Stimulated activated CD8-positive, alpha-beta memory T cell treated with anti-CD3 and anti-CD28 coated beads, Interleukin-7, amount 100 ng/mL, for 24 hours (primary cell): ENCODE measurements around the gene RERE.
"Not testable (repeated sequence)": the region's sequence is repeated elsewhere in the genome, so short reads cannot be mapped to it uniquely, and the experiment has no call there.

Experiments
- DNase-seq: peaks from one replicate; pipeline ENCODE4 v3.0.0-alpha.2; 2020; ENCODE audit warnings: low read depth

The RERE gene

GRCh38 chr1:8841395-8841794 lies 24.0 kb upstream of the RERE start:
- DNase-seq = no peak

GRCh38 chr1:8839990-8840389 lies 22.6 kb upstream of the RERE start:
- no peak for DNase-seq

GRCh38 chr1:8835941-8836643 lies 18.7 kb upstream of the RERE start:
- DNase-seq = no peak

GRCh38 chr1:8831340-8831739 lies 13.9 kb upstream of the RERE start:
- DNase-seq = no peak

- DNase-seq = not testable (repeated sequence)
These were observed 13.3 kb upstream of the RERE start for GRCh38 chr1:8830732-8831131.

GRCh38 chr1:8825985-8826481 lies 8.6 kb upstream of the RERE start:
- no peak for DNase-seq

GRCh38 chr1:8823295-8823664 lies 5.8 kb upstream of the RERE start:
- DNase-seq = no peak

- DNase-seq = no peak
These were observed 5.2 kb upstream of the RERE start for GRCh38 chr1:8822373-8823294.

GRCh38 chr1:8821084-8821483 lies 3.6 kb upstream of the RERE start:
- DNase-seq = no peak

GRCh38 chr1:8818789-8819188 lies 1.3 kb upstream of the RERE start:
- not testable (repeated sequence) for DNase-seq

GRCh38 chr1:8818325-8818775 lies 910 bp upstream of the RERE start:
- no peak for DNase-seq

- peak; percentile 13 for DNase-seq
These were observed 519 bp downstream of the RERE start for GRCh38 chr1:8816831-8817411.

- no peak for DNase-seq
These were observed 1.2 kb downstream of the RERE start for GRCh38 chr1:8816264-8816663.

- no peak for DNase-seq
These were observed 1.8 kb downstream of the RERE start for GRCh38 chr1:8815582-8816151.

- no peak for DNase-seq
These were observed 2.6 kb downstream of the RERE start for GRCh38 chr1:8814865-8815264.

- no peak for DNase-seq
These were observed 3.4 kb downstream of the RERE start for GRCh38 chr1:8813991-8814390.

GRCh38 chr1:8813016-8813763 lies 4.2 kb downstream of the RERE start:
- no peak for DNase-seq

- DNase-seq = no peak
These were observed 5.4 kb downstream of the RERE start for GRCh38 chr1:8812081-8812480.

- DNase-seq = no peak
These were observed 6.5 kb downstream of the RERE start for GRCh38 chr1:8810987-8811386.

GRCh38 chr1:8809342-8809736 lies 8.1 kb downstream of the RERE start:
- no peak for DNase-seq

- no peak for DNase-seq
These were observed 10.4 kb downstream of the RERE start for GRCh38 chr1:8807004-8807403.

GRCh38 chr1:8800416-8800815 lies 17.0 kb downstream of the RERE start:
- no peak for DNase-seq
